ENCODE measurements around the gene POLDIP2. TPM values are rescaled to one million over a fixed set of nuclear protein-coding genes. Genes with fewer than 3 reads are reported as not detected.

Gene POLDIP2
- total and polyA plus RNA-seq, 9 of the 15 experiments (the other 6 are each of a cell fraction or from before 2014, with no cell fraction given), result 22.0 to 137 (median 104) TPM

GRCh38 chr17:28357061-28357900 lies at the start of gene POLDIP2 (continued):
- TF ChIP-seq MTA3 (IDR thresholded peaks at IDR 0.05; ENCODE audit: borderline replicate concordance) (0 out of 2 replicates have a peak, but pooled peaks have one; percentile 37), EP400 (IDR thresholded peaks at IDR 0.05) (peak; percentile 82), ETV5 (CRISPR knock-in tag; IDR thresholded peaks at IDR 0.05; ENCODE audit: low read depth) (peak; percentile 74), FOXJ2 (tag; IDR thresholded peaks at IDR 0.05) (no peak), CCNT2 (IDR thresholded peaks at IDR 0.05; ENCODE audit: borderline replicate concordance, extremely low read depth, insufficient read length, low read depth, low read length) (peak; percentile 85), NFIC (IDR thresholded peaks at IDR 0.05) (peak; percentile 55), ATF2 (CRISPR knock-in tag; IDR thresholded peaks at IDR 0.05) (no peak), SMAD4 (CRISPR knock-in tag; conservative IDR thresholded peaks at IDR 0.05) (0 out of 2 replicates have a peak, but pooled peaks have one; percentile 53), NR4A1 (CRISPR knock-in tag; IDR thresholded peaks at IDR 0.05) (no peak), NR4A1 (tag; IDR thresholded peaks at IDR 0.05) (no peak), RNF2 (IDR thresholded peaks at IDR 0.05) (peak; percentile 72), ZBTB8A (IDR thresholded peaks at IDR 0.05; ENCODE audit: partially characterized antibody) (no peak), ZNF644 (tag; IDR thresholded peaks at IDR 0.05; ENCODE audit: low read depth) (0 out of 2 replicates have a peak, but pooled peaks have one; percentile 59), ZSCAN29 (IDR thresholded peaks at IDR 0.05) (no peak), ZNF639 (CRISPR knock-in tag; conservative IDR thresholded peaks at IDR 0.05 in 1 of 2, IDR thresholded peaks at IDR 0.05 in 1 of 2) (peak in 1 of 2 experiments; percentile 87; a peak in 2 of 4 replicates), MBD2 (IDR thresholded peaks at IDR 0.05; ENCODE audit: borderline replicate concordance, low read depth) (peak; percentile 76), SIN3B (IDR thresholded peaks at IDR 0.05; ENCODE audit: low read depth) (peak; percentile 100), FOSL1 (tag; conservative IDR thresholded peaks at IDR 0.05) (0 out of 2 replicates have a peak, but pooled peaks have one; percentile 6), POU5F1 (IDR thresholded peaks at IDR 0.05; ENCODE audit: borderline replicate concordance, low read depth, low read length, partially characterized antibody) (no peak), NKRF (IDR thresholded peaks at IDR 0.05; ENCODE audit: borderline replicate concordance) (peak; percentile 91; the same call in 1 of the 2 replicates), RBM15 (IDR thresholded peaks at IDR 0.05; ENCODE audit: insufficient read depth, low read length) (no peak), ZC3H4 (CRISPR knock-in tag; IDR thresholded peaks at IDR 0.05; ENCODE audit: borderline replicate concordance) (no peak), DIDO1 (tag; IDR thresholded peaks at IDR 0.05; ENCODE audit: low read depth) (peak; percentile 86), NR2F6 (CRISPR knock-in tag; IDR thresholded peaks at IDR 0.05) (no peak)

All from K562 (cell line).